ENCODE measurements around the gene PRDX2. TPM values are rescaled to one million over a fixed set of nuclear protein-coding genes. Genes with fewer than 3 reads are reported as not detected.
"Not testable (repeated sequence)": the region's sequence is repeated elsewhere in the genome, so short reads cannot be mapped to it uniquely, and the experiment has no call there.

Gene PRDX2
- total RNA-seq, 4 donors from 2014 or later, result 129 to 182 (median 163) TPM

DNA sequence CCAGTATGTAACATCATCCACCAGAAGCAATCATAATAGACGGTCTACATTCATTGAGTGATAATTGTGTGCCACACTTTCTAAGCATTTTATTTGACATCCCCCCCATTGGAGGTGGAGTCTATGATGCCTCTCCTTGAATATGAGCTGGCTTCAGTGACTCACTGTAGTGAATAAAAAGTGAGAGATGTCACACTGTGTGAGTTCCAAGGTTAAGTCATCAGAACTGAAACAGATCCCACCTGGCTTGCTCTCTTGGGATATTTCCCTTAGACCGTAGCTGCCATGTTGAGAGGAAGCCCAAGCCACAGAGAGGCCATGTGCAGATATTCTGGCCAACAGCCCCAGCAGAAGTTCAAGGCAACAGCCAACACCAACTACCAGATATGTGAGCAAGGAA lies 20.2 kb upstream of the PRDX2 start:
- TF ChIP-seq EP300 (IDR thresholded peaks at IDR 0.05), result no peak
- Histone ChIP-seq H3K27me3 (peaks cover 0 to 32% of the 10 kb centered on the region in 2 donors), H3K4me3 (no peak overlapping the region), H3K9me3 (no peaks in the 10 kb centered on the region), H3K4me1 (peaks cover 0 to 8% (median 0%) of the 10 kb centered on the region in 4 donors), H3K36me3 (no peaks in the 10 kb centered on the region), H3K27ac (no peak overlapping the region)
- no peak for DNase-seq (ENCODE audit: low spot score in 2 of 2)
- 86 to 87% methylated on average over 2 of the region's 2 CpGs for WGBS, 2 donors

GRCh38 chr19:12817810-12818209 lies 16.2 kb upstream of the PRDX2 start:
- H3K36me3 ChIP-seq, result peaks cover 0 to 24% (median 0%) of the 10 kb centered on the region in 3 donors
- not testable (repeated sequence) for H3K4me3 ChIP-seq; H3K9me3 ChIP-seq; H3K27ac ChIP-seq; H3K27me3 ChIP-seq; H3K4me1 ChIP-seq; DNase-seq (ENCODE audit: low spot score in 2 of 2)
- WGBS, 2 donors, result 89 to 93% methylated on average over 11 of the region's 11 CpGs

- WGBS, 2 donors, result 92 to 93% methylated on average over 6 of the region's 6 CpGs
- H3K9me3 ChIP-seq; DNase-seq (ENCODE audit: low spot score in 2 of 2): not testable (repeated sequence)
Measured at GRCh38 chr19:12817188-12817587, 15.6 kb upstream of the PRDX2 start.

DNA sequence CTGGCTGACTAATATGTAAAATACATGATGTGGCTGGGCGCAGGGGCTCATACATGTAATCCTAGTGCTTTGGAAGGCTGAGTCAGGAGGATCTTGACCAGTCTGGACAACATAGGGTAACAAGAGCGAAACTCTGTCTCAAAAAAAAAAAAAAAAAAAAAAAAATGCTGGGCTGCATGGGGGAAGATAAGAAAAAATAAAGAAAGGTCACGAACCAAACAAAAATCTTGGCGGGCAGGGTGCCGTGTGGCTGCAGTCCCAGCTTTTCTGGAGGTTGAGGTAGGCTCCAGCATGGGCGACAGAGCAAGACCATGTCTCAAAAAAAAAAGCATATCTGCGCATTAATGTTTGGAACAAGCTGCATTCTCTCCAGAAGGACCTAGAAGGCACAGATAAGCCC lies 13.5 kb upstream of the PRDX2 start:
- no peak for DNase-seq (ENCODE audit: low spot score in 2 of 2)
- no peaks in the 10 kb centered on the region for H3K27me3 ChIP-seq
- peaks cover 0 to 51% (median 0%) of the 10 kb centered on the region in 3 donors for H3K36me3 ChIP-seq
- no peak for TF ChIP-seq POLR2A (IDR thresholded peaks at IDR 0.05)
- TF ChIP-seq EP300 (IDR thresholded peaks at IDR 0.05), result no peak
- TF ChIP-seq CTCF (IDR thresholded peaks at IDR 0.05), result no peak
- no peaks in the 10 kb centered on the region for H3K9me3 ChIP-seq
- no peak overlapping the region for H3K27ac ChIP-seq
- WGBS, 2 donors, result 88 to 90% methylated on average over 7 of the region's 7 CpGs
- no peaks in the 10 kb centered on the region for H3K4me1 ChIP-seq
- no peak overlapping the region for H3K4me3 ChIP-seq

More at GRCh38 chr19:12817188-12817587, 15.6 kb upstream of the PRDX2 start:
- peaks cover 0 to 30% (median 0%) of the 10 kb centered on the region in 3 donors for H3K36me3 ChIP-seq
- H3K27me3 ChIP-seq, H3K4me3 ChIP-seq, H3K27ac ChIP-seq, H3K4me1 ChIP-seq: not testable (repeated sequence)

- Histone ChIP-seq H3K9me3 (no peaks in the 10 kb centered on the region), H3K4me1 (peaks cover 0 to 26% (median 11%) of the 10 kb centered on the region in 4 donors), H3K36me3 (peaks cover 0 to 36% (median 0%) of the 10 kb centered on the region in 3 donors), H3K4me3 (peak within 1 kb of the TSS; percentile 33 to 76 (median 68)), H3K27ac (peak within 1 kb of the TSS; percentile 37 to 78 (median 68)), H3K27me3 (no peaks in the 10 kb centered on the region)
- peak; percentile 73 to 78 for DNase-seq (ENCODE audit: low spot score in 2 of 2)
- 4 to 5% methylated on average over 41 to 51 of the region's 66 CpGs for WGBS, 2 donors
- TF ChIP-seq EP300 (IDR thresholded peaks at IDR 0.05), result peak; percentile 60 to 73
- peak in 1 of 5 experiments; percentile 19 for TF ChIP-seq CTCF (IDR thresholded peaks at IDR 0.05)
- peak in 1 of 2 donors; percentile 23 for TF ChIP-seq POLR2A (IDR thresholded peaks at IDR 0.05)
Measured at GRCh38 chr19:12806242-12807081, 4.9 kb upstream of the PRDX2 start, which contains the start of gene RNASEH2A. Gene RNASEH2A (plus strand): TSS chr19:12806584. CDS start chr19:12806674, 90 bp downstream.

DNA sequence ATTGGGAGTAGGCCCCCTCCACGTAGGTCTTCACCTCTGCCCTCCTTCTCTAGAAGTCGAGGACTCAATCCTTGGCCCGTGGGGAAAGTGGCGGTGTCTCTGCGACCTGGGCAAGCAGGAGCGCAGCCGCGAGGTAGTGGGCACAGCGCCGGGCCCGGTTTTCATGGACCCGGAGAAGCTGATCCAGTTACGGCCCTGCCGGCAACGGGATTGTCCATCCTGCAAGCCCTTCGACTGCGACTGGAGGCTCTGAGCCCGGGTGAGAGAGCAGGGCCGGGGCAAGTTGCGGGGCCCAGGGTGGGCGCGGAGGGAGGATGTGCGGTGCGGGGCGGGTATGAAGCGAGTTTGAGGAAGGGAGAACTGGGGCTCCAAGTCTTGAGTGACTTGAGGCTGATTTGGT lies 2.5 kb upstream of the PRDX2 start:
- no peak for TF ChIP-seq CTCF (IDR thresholded peaks at IDR 0.05)
- TF ChIP-seq POLR2A (IDR thresholded peaks at IDR 0.05), result no peak
- no peak for TF ChIP-seq EP300 (IDR thresholded peaks at IDR 0.05)
- Histone ChIP-seq H3K4me3 (no peak overlapping the region), H3K36me3 (peaks cover 0 to 26% (median 0%) of the 10 kb centered on the region in 3 donors), H3K27ac (no peak overlapping the region), H3K4me1 (peaks cover 0 to 39% (median 16%) of the 10 kb centered on the region in 4 donors), H3K27me3 (no peaks in the 10 kb centered on the region), H3K9me3 (no peaks in the 10 kb centered on the region)
- no peak for DNase-seq (ENCODE audit: low spot score in 2 of 2)
- 92 to 94% methylated on average over 26 of the region's 26 CpGs for WGBS, 2 donors

Data from tibial nerve (tissue), 4 donors.